ENCODE data around the gene AHNAK.

The AHNAK gene

GRCh38 chr11:62538470-62539237 is 8.0 kb downstream of the AHNAK start:
- Histone ChIP-seq H3K27ac (ENCODE audit: extremely low read depth, low read depth, low read length) (no peak overlapping the region), H3K4me3 (ENCODE audit: low read depth, low read length) (no peak overlapping the region), H3K36me3 (ENCODE audit: control insufficient read depth in 2 of 2, insufficient read depth in 1 of 2, low read length in 2 of 2) (peaks cover 0 to 20% of the 10 kb centered on the region in 2 experiments; a peak in 1 of 3 replicates), H3K4me1 (ENCODE audit: control insufficient read depth, insufficient read depth, low read length) (peaks cover 7% of the 10 kb centered on the region), H3K9me3 (ENCODE audit: control insufficient read depth, insufficient read depth, low read depth, low read length) (no peaks in the 10 kb centered on the region)
- TF ChIP-seq ZNF837 (tag by site-specific recombination; IDR thresholded peaks at IDR 0.05) (no peak), ZNF660 (tag by site-specific recombination; IDR thresholded peaks at IDR 0.05) (no peak), ZNF214 (tag by site-specific recombination; IDR thresholded peaks at IDR 0.05; ENCODE audit: borderline replicate concordance) (no peak), PRDM1 (tag by site-specific recombination; IDR thresholded peaks at IDR 0.05) (no peak), ZNF629 (tag by site-specific recombination; IDR thresholded peaks at IDR 0.05) (no peak), ZNF596 (tag by site-specific recombination; IDR thresholded peaks at IDR 0.05) (no peak), BCL11A (tag by site-specific recombination; IDR thresholded peaks at IDR 0.05; ENCODE audit: low read depth) (no peak), ZNF501 (tag by site-specific recombination; IDR thresholded peaks at IDR 0.05) (no peak), ZNF175 (tag by site-specific recombination; IDR thresholded peaks at IDR 0.05) (no peak), ZNF121 (tag by site-specific recombination; IDR thresholded peaks at IDR 0.05) (no peak), SP7 (tag by site-specific recombination; IDR thresholded peaks at IDR 0.05) (no peak), ZNF610 (tag by site-specific recombination; IDR thresholded peaks at IDR 0.05; ENCODE audit: borderline replicate concordance) (no peak)
- ChIA-PET POLR2A (interaction anchor here (0.9 to 1.0 kb wide), 7 partner anchors 22 to 248 kb away, joined by 3 to 4 read pairs (median 3); partner anchors contain the start of genes EEF1G, TMEM179B and TUT1), CTCF (interaction anchor here (1.6 to 8.8 kb wide), 2 partner anchors 19 to 115 kb away, joined by 4 to 188 read pairs; no protein-coding TSS in a partner anchor)

- Histone ChIP-seq H3K4me3 (ENCODE audit: low read depth, low read length) (no peak overlapping the region), H3K27ac (ENCODE audit: extremely low read depth, low read depth, low read length) (no peak overlapping the region), H3K36me3 (ENCODE audit: control insufficient read depth in 2 of 2, insufficient read depth in 1 of 2, low read length in 2 of 2) (peaks cover 0 to 42% of the 10 kb centered on the region in 2 experiments; a peak in 1 of 3 replicates), H3K9me3 (ENCODE audit: control insufficient read depth, insufficient read depth, low read depth, low read length) (no peaks in the 10 kb centered on the region), H3K4me1 (ENCODE audit: control insufficient read depth, insufficient read depth, low read length) (peaks cover 7% of the 10 kb centered on the region)
- TF ChIP-seq ZNF184 (tag by site-specific recombination; IDR thresholded peaks at IDR 0.05): no peak
- TF ChIP-seq ZNF488 (tag by site-specific recombination; IDR thresholded peaks at IDR 0.05): no peak
- TF ChIP-seq ZNF518A (tag by site-specific recombination; conservative IDR thresholded peaks at IDR 0.05; ENCODE audit: low read depth): no peak
- TF ChIP-seq ZNF843 (tag by site-specific recombination; IDR thresholded peaks at IDR 0.05): no peak
- TF ChIP-seq SP2 (tag by site-specific recombination; IDR thresholded peaks at IDR 0.05): no peak
- CTCF ChIA-PET: no interaction called here
- POLR2A ChIA-PET: no interaction called here
Measured at GRCh38 chr11:62536301-62536957, 10.2 kb downstream of the AHNAK start.

Data from HEK293 (cell line).